ENCODE results near the gene RGS3.

RGS3 gene

DNA sequence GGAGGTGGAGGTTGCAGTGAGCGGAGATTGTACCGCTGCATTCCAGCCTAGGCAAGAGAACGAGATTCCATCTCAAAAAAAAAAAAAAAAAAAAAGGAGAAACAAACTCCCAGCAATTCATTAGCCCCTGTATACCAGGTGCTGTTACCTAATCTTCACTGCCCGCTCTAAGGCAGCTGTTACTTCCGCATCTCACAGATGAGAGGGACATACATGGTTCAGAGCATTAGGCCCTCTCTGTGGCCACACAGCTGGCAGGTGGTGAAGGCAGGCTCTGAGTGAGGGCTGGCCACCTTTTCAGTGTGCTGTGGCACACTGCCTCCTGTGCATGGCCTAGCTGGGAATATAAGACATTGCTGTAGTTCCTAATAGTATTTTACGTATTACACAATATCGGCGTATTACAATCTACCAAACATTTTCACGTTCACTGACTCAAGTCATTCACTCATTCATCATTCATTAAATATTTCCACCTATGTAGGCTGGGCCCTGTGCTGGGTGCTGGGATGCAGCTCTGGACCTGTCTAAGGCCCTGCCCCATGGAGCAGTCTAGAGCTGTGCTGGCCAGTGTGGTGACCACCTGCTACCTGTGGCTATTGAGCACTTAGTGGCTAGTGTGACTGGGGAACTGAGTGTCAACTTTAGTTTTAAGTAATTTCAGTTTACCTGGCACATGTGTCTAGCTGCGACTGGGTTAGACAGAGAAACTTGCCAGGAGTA, 35.8 kb downstream of the RGS3 start:
- DNase-seq (ENCODE audit: low read depth) = no peak
- TF ChIP-seq CTCF (conservative IDR thresholded peaks at IDR 0.05; ENCODE audit: low read length) = no peak
- H3K4me3 ChIP-seq (ENCODE audit: low read length) = no peak overlapping the region

DNA sequence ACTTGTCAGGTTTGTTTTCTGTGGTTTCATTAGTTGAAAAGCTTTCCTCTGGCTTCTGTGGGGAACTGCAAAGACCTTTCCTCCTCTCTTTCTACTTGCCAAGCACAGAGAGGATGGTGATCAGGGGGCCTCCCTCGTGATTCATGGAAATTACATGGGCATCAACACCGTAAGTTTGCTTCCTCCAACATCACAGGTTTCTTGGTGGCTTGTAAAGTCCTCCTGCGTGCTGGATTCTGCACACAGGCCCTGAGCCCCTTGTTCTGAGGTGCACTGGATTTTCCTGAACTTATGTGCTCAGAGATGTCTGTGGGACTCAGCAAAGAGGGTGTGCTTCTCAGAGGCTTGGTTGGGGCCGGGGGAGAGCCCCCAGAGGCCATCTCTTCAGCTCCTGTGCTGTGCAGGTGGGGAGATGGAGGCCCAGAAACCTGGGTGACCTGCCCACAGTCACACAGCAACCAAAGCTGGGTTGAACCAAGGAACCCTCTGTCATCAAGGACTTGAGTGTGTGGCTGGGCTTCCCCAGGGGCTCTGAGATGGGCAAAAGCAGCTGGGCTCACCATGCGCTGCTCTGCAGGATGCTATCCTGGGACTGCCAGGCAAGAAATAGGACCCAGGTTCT, 36.5 kb downstream of the RGS3 start:
- no peak for TF ChIP-seq CTCF (conservative IDR thresholded peaks at IDR 0.05; ENCODE audit: low read length)
- H3K4me3 ChIP-seq (ENCODE audit: low read length) = no peak overlapping the region
- no peak for DNase-seq (ENCODE audit: low read depth)

DNA sequence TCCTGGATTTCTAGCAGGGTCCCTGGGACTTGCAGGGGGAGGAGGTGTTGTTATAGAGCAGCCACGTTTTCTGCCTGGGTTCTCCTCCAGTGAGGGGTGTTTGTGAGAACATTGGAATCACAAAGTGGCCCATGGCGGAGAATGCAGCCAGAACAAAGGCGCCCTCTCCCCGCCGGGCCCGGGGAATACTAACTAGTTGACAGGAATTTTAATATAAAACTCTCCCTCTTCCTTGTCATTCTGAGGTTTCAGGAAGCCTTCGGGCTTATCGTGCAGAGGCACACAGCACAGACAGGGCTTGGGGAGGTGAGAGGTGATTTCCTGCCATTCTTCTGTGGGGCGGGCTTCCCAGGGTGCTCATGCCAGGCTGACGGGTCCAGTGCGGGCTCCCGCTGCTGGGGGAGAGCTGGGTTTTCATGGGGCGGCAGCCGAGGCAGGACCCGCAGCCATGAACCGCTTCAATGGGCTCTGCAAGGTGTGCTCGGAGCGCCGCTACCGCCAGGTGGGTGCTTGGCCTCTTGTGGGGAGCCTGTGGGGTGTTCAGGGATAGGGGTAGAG, 37.7 kb downstream of the RGS3 start:
- H3K4me3 ChIP-seq (ENCODE audit: low read length) = no peak overlapping the region
- TF ChIP-seq CTCF (conservative IDR thresholded peaks at IDR 0.05; ENCODE audit: low read length) = no peak
- DNase-seq (ENCODE audit: low read depth) = no peak

GRCh38 chr9:113501852-113502251, 38.3 kb downstream of the RGS3 start:
- H3K4me3 ChIP-seq (ENCODE audit: low read length) = no peak overlapping the region
- DNase-seq (ENCODE audit: low read depth) = no peak
- TF ChIP-seq CTCF (conservative IDR thresholded peaks at IDR 0.05; ENCODE audit: low read length) = no peak

DNA sequence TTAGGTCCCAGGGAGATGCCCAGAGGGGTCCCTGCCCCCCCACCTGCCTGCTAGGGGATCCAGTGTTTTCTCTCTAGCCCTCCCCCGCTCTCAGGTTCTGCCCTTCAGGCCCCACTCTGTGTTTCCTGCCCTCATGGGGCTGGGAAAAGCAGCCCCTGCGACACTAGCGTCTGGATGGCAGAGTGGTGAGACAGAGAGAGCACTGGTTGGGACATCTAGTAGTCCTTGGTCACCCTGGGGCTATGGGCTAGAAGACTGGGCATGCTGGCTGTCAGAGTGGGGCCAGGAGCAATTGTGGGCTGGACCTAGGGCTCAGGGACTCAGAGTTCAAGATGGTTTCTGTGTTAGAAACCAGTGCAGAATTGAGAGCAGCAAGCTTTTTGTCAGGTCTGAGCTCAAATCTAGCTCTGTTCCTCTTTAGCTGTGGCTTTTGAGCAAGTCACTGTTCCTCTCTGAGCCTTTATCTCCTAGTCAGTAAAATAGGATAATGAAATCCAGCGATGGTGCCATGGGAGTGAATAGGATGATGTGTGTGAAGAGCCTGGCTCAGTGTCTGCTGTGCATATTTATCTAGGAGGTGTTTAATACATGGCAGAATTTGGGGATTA, 39.0 kb downstream of the RGS3 start:
- no peak for TF ChIP-seq CTCF (conservative IDR thresholded peaks at IDR 0.05; ENCODE audit: low read length)
- DNase-seq (ENCODE audit: low read depth) = no peak
- no peak overlapping the region for H3K4me3 ChIP-seq (ENCODE audit: low read length)

GRCh38 chr9:113503131-113503541, 39.6 kb downstream of the RGS3 start:
- no peak for DNase-seq (ENCODE audit: low read depth)
- no peak for TF ChIP-seq CTCF (conservative IDR thresholded peaks at IDR 0.05; ENCODE audit: low read length)
- no peak overlapping the region for H3K4me3 ChIP-seq (ENCODE audit: low read length)
